CD4-positive, alpha-beta T cell treated with Interleukin-6 for 4 hours (primary cell): ENCODE results near the gene LRP10.
"Not testable (repeated sequence)": the region's sequence is repeated elsewhere in the genome, so short reads cannot be mapped to it uniquely, and the experiment has no call there.

Experiments used
- DNase-seq: peaks from one replicate; pipeline ENCODE4 v3.0.0-alpha.2; 2020; ENCODE audit warnings: mixed read lengths

LRP10 gene

GRCh38 chr14:22843123-22843925 is 28.2 kb upstream of the LRP10 start:
- no peak for DNase-seq

- DNase-seq: no peak
Measured at GRCh38 chr14:22844221-22845102, 27.1 kb upstream of the LRP10 start.

- no peak for DNase-seq
Measured at GRCh38 chr14:22845103-22845394, 26.5 kb upstream of the LRP10 start.

DNA sequence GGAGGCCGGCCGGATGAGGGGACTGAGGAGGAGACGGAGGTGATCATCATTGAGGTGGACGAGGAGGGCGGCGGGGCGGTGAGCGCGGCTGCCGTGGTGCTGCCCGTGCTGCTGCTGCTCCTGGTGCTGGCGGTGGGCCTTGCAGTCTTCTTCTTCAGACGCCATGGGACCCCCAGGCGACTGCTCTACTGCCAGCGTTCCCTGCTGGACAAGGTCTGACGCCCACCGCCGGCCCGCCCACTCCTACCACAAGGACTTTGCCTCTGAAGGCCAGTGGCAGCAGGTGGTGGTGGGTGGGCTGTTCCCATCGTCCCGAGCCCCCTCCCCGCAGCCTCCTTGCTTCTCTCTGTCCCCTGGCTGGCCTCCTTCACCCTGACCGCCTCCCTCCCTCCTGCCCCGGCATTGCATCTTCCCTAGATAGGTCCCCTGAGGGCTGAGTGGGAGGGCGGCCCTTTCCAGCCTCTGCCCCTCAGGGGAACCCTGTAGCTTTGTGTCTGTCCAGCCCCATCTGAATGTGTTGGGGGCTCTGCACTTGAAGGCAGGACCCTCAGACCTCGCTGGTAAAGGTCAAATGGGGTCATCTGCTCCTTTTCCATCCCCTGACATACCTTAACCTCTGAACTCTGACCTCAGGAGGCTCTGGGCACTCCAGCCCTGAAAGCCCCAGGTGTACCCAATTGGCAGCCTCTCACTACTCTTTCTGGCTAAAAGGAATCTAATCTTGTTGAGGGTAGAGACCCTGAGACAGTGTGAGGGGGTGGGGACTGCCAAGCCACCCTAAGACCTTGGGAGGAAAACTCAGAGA is 25.5 kb upstream of the LRP10 start:
- DNase-seq: no peak

- DNase-seq: no peak
Measured at GRCh38 chr14:22846811-22847307, 24.7 kb upstream of the LRP10 start.

DNA sequence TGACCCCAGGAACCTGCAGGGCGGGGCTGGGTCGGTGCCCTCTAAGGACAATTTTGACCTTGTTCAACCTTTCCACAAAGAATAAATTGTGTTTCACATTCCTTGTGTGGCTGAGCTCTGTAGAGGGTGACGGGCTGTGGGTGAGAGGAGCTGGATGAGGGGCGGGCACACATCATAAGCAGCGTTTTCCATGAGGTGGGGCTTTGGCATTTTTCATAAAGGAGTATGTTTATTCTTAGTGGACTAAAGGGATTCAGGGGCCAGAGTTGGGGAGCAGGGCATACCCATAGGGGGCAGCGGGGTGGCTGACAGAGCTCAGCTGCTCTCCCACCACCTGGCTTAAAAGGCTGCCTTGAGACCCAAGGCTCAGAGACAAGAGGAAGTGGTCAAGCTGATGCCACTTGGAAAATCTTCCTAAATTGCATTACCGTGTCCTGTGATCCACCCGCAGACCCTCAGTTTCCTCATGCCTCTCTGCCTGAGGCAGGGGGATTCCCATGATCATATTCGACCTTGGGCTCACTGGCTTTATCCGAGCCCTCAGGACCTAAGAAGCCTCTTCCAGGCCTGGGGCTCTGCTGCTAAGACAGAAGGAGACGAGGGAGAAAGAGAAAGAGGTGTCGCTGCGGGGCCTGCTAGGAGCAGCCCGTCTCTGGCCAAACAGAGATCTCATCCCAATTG is 23.7 kb upstream of the LRP10 start:
- DNase-seq: no peak

- no peak for DNase-seq
Measured at GRCh38 chr14:22848351-22849164, 23.0 kb upstream of the LRP10 start.

DNA sequence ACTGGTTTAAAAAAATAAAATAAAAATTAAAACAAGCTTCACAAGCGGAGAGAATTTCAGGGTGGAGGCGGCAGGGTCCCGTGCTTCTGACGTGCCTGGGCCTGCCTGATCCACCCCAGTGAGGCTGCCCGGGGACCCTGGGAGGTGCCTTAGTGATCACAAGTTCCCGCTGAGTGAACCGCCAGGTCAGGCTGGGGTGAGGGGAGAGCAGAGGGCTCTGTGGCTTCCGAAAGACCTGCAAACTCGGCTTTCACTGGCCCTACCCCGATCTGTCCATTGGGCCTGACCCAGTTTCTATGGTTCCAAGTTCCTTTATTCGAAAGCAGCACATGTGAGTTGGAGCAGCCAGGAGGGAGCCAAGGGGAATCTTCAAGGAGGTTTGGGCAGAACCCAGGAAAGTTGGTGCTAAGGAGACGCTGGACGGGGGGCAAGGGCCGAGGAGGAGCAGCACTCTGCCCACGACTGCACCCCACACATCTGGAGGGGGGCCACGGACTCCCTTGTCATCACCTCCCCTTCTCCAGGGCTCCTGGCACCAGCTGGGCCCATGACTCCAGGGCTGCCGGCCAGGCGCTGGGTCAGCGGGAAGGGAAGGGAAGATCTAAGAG is 22.2 kb upstream of the LRP10 start:
- no peak for DNase-seq

- DNase-seq: no peak
Measured at GRCh38 chr14:22850944-22851764, 20.4 kb upstream of the LRP10 start.

GRCh38 chr14:22852178-22852577 is 19.4 kb upstream of the LRP10 start:
- DNase-seq: not testable (repeated sequence)

DNA sequence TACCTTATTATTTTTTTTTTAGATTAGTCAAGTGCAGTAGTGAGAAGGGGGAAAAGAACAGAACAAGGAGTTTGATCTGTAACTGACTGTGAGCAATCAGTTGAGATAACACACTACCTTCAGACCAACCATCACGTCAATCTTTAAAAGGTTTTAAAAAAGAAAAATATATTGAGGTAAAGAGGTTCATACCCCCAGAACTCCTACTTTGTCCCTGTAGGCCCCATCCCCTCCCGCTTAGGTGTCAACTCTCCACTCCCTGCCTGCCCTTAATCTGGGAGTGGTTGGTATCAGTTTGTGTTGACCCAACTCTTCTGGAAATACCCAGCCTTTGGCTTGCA is 19.0 kb upstream of the LRP10 start:
- no peak for DNase-seq

DNA sequence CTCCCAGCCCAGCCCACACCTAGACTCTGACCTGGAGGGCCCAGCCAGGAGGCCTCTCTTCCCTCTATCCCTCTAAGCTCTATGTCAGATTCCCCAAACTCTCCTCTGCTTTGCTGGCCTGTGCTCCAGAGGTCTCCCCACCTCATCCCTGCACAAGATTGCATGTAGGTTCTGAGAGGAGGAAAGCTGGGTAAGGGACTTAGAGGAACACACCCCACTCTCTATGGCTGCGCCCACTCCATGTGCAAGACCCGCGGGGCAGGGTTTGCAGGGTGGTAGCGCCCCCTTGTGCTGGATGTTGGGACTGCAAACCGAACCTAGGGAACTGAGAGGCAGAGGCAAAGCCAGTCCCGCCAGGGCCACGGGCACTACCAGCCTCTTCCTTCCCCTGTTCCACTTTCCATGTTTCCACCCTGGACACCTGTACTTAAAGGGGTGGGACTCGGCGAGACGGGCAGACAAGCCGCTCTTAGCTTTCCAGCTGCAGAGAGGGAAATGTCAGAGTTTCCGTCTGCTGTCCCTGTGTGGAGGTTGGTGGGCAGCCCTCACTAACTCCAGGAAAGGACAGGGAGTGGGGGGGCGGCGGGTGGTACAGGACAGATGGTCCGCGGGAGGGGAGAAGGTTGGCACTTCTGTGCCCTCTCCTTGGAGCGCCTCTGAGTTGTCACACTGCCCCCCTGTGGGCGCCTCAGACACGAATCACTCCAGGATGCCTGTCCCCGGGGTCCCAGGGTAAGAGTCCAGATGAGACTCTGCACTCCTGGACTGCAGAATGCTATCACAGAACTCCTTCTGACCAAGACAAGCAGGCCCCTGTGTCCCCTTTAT is 18.4 kb upstream of the LRP10 start:
- DNase-seq: peak; percentile 90

DNA sequence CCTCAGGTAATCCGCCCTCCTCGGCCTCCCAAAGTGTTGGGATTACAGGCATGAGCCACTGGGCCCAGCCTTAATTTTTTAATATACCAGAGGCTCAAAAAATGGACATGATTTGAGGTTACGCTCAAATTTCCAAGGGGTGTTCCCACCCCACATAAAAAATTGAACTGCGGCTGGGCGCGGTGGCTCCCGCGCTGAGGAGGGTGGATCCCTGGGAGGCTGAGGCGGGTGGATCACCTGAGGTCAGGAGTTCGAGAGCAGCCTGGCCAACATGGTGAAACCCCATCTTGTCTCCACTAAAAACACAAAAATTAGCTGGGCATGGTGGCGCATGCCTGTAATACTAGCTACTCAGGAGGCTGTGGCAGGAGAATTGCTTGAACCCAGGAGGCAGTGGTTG is 17.2 kb upstream of the LRP10 start:
- not testable (repeated sequence) for DNase-seq

DNA sequence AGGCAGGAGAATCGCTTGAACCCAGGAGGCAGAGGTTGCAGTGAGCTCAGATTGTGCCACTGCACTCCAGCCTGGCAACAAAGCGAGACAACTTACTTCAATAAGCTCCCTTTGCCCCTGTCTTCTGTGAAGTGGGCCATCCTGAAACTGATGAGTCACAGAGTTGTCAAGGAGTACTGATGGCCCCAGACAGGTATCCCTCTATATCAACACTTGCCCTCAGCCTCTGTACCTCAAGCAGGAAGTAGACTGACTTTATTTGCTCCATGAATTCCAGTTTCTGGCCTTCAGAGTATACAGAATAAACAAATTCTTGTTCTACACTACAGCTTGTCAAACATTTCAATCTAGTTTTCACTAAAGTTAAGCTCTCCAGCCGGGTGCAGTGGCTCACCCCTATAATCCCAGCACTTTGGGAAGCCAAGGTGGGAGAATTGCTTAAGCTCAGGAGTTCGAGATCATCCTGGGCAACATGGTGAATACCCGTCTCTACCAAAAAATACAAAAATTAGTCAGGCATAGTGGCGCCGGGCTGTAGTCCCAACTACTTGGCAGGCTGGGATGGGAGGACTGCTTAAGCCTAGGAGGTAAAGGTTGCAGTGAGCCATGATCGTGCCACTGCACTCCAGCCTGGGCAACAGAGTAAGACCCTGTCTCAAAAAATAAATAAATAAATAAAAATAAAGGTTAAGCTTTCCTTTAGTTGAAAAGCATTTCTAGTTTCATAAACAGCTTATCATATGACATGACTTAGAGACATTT is 16.4 kb upstream of the LRP10 start:
- no peak for DNase-seq

DNA sequence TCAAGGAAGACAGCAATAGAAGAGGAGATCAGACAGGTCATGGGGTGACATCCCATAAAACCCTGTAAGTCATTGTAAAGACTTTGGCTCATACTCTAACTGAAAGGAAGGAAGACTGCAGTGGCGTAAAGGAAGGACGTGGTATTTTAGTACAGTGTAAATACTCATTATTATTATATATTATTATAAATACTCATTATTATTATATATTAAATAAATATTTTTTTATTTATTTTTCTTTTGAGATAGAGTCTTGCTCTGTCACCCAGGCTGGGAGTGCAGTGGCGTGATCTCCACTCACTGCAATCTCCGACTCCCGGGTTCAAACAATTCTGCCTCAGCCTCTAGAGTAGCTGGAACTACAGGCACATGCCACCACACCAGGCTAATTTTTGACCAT is 15.1 kb upstream of the LRP10 start:
- no peak for DNase-seq

- DNase-seq: not testable (repeated sequence)
Measured at GRCh38 chr14:22860377-22860776, 11.2 kb upstream of the LRP10 start.

DNA sequence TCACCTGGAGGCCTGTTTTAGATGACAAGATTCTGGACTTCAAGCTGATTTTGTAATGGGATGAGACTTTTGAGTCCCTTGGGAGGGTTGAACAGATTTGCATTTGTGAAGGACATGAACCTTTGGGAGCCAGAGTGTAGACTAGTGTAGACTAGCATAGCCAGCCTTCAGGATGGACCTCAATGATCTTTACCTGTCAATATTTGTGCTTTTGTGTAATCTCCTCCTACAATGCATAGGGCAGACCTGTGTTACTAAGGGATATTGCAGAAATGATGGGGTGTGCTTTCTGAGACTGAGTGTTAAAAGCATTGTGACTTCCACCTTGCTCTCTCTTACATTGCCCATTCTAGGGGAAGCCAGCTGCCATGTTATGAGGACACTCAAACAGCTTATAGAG is 9.9 kb upstream of the LRP10 start:
- no peak for DNase-seq

DNA sequence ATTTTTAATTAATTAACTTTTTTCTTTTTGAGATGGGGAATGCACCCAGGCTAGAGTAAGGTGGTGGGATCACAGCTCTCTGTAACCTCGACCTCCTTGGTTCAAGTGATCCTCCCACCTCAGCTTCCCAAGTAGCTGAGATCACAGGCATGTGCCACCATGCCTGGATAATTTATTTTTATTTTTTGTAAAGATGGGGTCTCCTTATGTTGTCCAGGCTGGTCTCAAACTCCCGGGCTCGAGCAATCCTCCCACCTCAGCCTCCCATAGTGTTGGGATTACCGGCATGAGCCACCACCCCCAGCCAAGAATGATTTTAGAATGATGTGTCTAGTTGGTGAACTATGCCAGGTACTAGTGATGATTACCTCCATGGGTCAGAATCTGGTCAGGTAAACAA is 6.6 kb upstream of the LRP10 start:
- DNase-seq: no peak
